Spleen (tissue), 7 donors: ENCODE measurements around the gene CEACAM18.

Source experiments
- CTCF ChIP-seq, 11 experiments: fragments of 200-600 bp in 7 of 11; fragments of 450-650 bp in 4 of 11; sonication (generic) in 4 of 11; IDR thresholded peaks in 8 of 11; conservative IDR thresholded peaks in 3 of 11; 1 replicate in 7 of 11; 2 replicates in 4 of 11; pipeline versions ENCODE4 v1.4.0 to v1.8.0; 2016 to 2021; ENCODE audit warnings: antibody characterized with exemption in 11 of 11, inconsistent platforms in 4 of 11, mild to moderate bottlenecking in 1 of 11
- POLR2A ChIP-seq, 3 donors: fragments of 450-650 bp; IDR thresholded peaks; one replicate each; pipeline ENCODE4 v1.5.1; 2017; ENCODE audit warnings: antibody characterized with exemption in 3 of 3, mild to moderate bottlenecking in 1 of 3
- POLR2AphosphoS5 ChIP-seq, 3 donors: sonication (generic); formaldehyde crosslinking; IDR thresholded peaks; one replicate each; pipeline ENCODE4 v1.5.1; 2017; ENCODE audit warnings: antibody characterized with exemption in 3 of 3
- donor health status: DM: no; HTN: no; CAD: no; lungs with moderate emphysema.
- donor health status: DM: no; HTN: no; CAD: no.
- donor health status: DM: no; HTN: no; CAD: no.

- TF ChIP-seq CTCF (IDR thresholded peaks at IDR 0.05 in 8 of 11, conservative IDR thresholded peaks at IDR 0.05 in 3 of 11) (no peak), POLR2AphosphoS5 (IDR thresholded peaks at IDR 0.05) (no peak), POLR2A (IDR thresholded peaks at IDR 0.05) (no peak)
Measured at GRCh38 chr19:51485960-51486660, 7.8 kb downstream of the CEACAM18 start.
